ENCODE data around the gene GLTP. TPM values are rescaled to one million over a fixed set of nuclear protein-coding genes. Genes with fewer than 3 reads are reported as not detected.

GLTP gene
- total and polyA plus RNA-seq, 2 donors (not counting 1 experiment from before 2014, with no cell fraction given) = 51.2 to 67.9 TPM

DNA sequence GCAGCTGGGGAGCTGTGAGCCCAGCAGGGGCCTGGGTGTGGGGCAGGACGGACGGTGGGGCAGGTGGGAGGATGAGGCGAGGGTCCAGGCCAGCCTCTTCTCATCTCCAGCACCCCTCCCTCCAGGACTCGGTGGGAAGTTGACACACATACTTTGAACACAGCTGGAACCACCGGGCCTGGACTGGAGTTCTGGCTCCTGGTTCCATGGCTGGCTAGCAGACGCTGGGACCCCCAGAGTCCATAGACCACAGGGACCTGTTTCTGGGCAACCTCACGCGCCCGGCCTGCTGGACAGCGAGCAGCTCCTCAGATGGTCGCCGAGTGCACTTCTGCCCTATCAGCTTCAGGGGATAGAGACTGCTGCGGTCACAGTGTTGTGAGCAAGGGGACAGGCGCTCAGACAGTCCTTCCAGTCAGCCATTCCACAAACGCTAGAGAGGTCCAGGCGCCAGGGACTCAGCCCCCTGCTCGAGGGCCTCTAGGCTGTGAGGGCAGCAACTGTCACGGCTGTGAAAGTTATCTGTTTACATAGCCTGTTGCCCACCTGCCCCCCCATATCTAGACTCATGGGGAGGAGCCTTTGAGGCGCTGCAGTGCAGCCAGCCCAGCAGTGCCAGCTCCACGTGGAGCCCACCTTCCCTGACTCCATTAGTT is 45.0 kb upstream of the GLTP start:
- H3K9me3 ChIP-seq (ENCODE audit: control insufficient read depth, insufficient read depth, low read depth, low read length) = no peaks in the 10 kb centered on the region
- H2AFZ ChIP-seq (ENCODE audit: low read length) = no peak overlapping the region
- DNase-seq (ENCODE audit: low read depth in 2 of 2) = no peak
- no peak overlapping the region for H3K9ac ChIP-seq (ENCODE audit: insufficient read depth, low read length)
- H3K4me3 ChIP-seq (replicated peaks in 1 of 4; ENCODE audit: control extremely low read depth in 1 of 4, insufficient read depth in 1 of 4, low read depth in 3 of 4, low read length in 4 of 4) = no peak overlapping the region
- no peak overlapping the region for H3K27ac ChIP-seq (ENCODE audit: insufficient read depth, low read length)
- H3K27me3 ChIP-seq (ENCODE audit: control insufficient read depth, insufficient read depth, low read length) = no peaks in the 10 kb centered on the region
- peaks cover 7% of the 10 kb centered on the region for H3K36me3 ChIP-seq (ENCODE audit: control insufficient read depth, insufficient read depth, low read length)
- no peaks in the 10 kb centered on the region for H4K20me1 ChIP-seq (ENCODE audit: control insufficient read depth, extremely low read depth, insufficient read depth, low read length)
- TF ChIP-seq EZH2 (IDR thresholded peaks at IDR 0.05; ENCODE audit: low read length, missing control alignments) (no peak), CTCF (conservative IDR thresholded peaks at IDR 0.05 in 1 of 2, IDR thresholded peaks at IDR 0.05 in 1 of 2; ENCODE audit: low read depth in 1 of 2, low read length in 2 of 2) (no peak)
- no peaks in the 10 kb centered on the region for H3K4me1 ChIP-seq (ENCODE audit: control insufficient read depth, extremely low read depth, insufficient read depth, low read length)
- no peak overlapping the region for H3K4me2 ChIP-seq (ENCODE audit: extremely low read depth, insufficient read depth, low read length)
- H3K79me2 ChIP-seq (ENCODE audit: control insufficient read depth, insufficient read depth, low read length) = no peaks in the 10 kb centered on the region

GRCh38 chr12:109923481-109924245 is 43.3 kb upstream of the GLTP start:
- H3K36me3 ChIP-seq (ENCODE audit: control insufficient read depth, insufficient read depth, low read length) = peaks cover 7% of the 10 kb centered on the region
- no peaks in the 10 kb centered on the region for H3K9me3 ChIP-seq (ENCODE audit: control insufficient read depth, insufficient read depth, low read depth, low read length)
- no peak overlapping the region for H3K9ac ChIP-seq (ENCODE audit: insufficient read depth, low read length)
- no peaks in the 10 kb centered on the region for H3K79me2 ChIP-seq (ENCODE audit: control insufficient read depth, insufficient read depth, low read length)
- H3K4me1 ChIP-seq (ENCODE audit: control insufficient read depth, extremely low read depth, insufficient read depth, low read length) = peaks cover 2% of the 10 kb centered on the region
- no peaks in the 10 kb centered on the region for H4K20me1 ChIP-seq (ENCODE audit: control insufficient read depth, extremely low read depth, insufficient read depth, low read length)
- no peak overlapping the region for H3K27ac ChIP-seq (ENCODE audit: insufficient read depth, low read length)
- H3K4me2 ChIP-seq (ENCODE audit: extremely low read depth, insufficient read depth, low read length) = no peak overlapping the region
- no peak for DNase-seq (ENCODE audit: low read depth in 2 of 2)
- TF ChIP-seq EZH2 (IDR thresholded peaks at IDR 0.05; ENCODE audit: low read length, missing control alignments) (no peak), CTCF (conservative IDR thresholded peaks at IDR 0.05 in 1 of 2, IDR thresholded peaks at IDR 0.05 in 1 of 2; ENCODE audit: low read depth in 1 of 2, low read length in 2 of 2) (no peak)
- H2AFZ ChIP-seq (ENCODE audit: low read length) = no peak overlapping the region
- H3K27me3 ChIP-seq (ENCODE audit: control insufficient read depth, insufficient read depth, low read length) = no peaks in the 10 kb centered on the region
- no peak overlapping the region for H3K4me3 ChIP-seq (replicated peaks in 1 of 4; ENCODE audit: control extremely low read depth in 1 of 4, insufficient read depth in 1 of 4, low read depth in 3 of 4, low read length in 4 of 4)

DNA sequence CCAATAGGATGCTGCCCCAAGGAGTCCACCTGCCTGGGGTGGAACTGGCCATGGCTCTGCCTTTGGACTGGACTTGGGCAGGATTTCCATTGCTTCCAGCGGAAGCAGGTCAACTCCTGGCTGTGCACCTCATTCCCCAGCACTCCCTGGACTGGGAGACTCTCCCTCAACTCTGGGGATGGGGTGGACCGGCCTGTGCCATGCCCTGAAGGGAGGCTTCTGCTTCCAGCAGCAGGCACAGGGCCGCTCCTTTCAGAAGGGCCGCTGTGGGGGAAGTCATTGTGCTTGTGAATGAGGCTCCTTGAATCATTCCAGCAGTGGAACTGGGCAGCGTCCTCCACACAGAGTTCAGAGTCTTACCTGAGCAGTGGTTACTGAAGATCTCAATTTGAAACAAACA is 42.7 kb upstream of the GLTP start:
- H3K27ac ChIP-seq (ENCODE audit: insufficient read depth, low read length) = no peak overlapping the region
- DNase-seq (ENCODE audit: low read depth in 2 of 2) = no peak

More for the DNA sequence above, 42.7 kb upstream of the GLTP start:
- H4K20me1 ChIP-seq (ENCODE audit: control insufficient read depth, extremely low read depth, insufficient read depth, low read length) = no peaks in the 10 kb centered on the region
- H3K9ac ChIP-seq (ENCODE audit: insufficient read depth, low read length) = no peak overlapping the region
- H2AFZ ChIP-seq (ENCODE audit: low read length) = no peak overlapping the region
- H3K36me3 ChIP-seq (ENCODE audit: control insufficient read depth, insufficient read depth, low read length) = peaks cover 7% of the 10 kb centered on the region
- no peaks in the 10 kb centered on the region for H3K79me2 ChIP-seq (ENCODE audit: control insufficient read depth, insufficient read depth, low read length)
- H3K27me3 ChIP-seq (ENCODE audit: control insufficient read depth, insufficient read depth, low read length) = no peaks in the 10 kb centered on the region
- H3K9me3 ChIP-seq (ENCODE audit: control insufficient read depth, insufficient read depth, low read depth, low read length) = no peaks in the 10 kb centered on the region
- H3K4me1 ChIP-seq (ENCODE audit: control insufficient read depth, extremely low read depth, insufficient read depth, low read length) = peaks cover 2% of the 10 kb centered on the region
- H3K4me2 ChIP-seq (ENCODE audit: extremely low read depth, insufficient read depth, low read length) = no peak overlapping the region
- no peak for TF ChIP-seq CTCF (conservative IDR thresholded peaks at IDR 0.05 in 1 of 2, IDR thresholded peaks at IDR 0.05 in 1 of 2; ENCODE audit: low read depth in 1 of 2, low read length in 2 of 2)
- TF ChIP-seq EZH2 (IDR thresholded peaks at IDR 0.05; ENCODE audit: low read length, missing control alignments) = no peak
- no peak overlapping the region for H3K4me3 ChIP-seq (replicated peaks in 1 of 4; ENCODE audit: control extremely low read depth in 1 of 4, insufficient read depth in 1 of 4, low read depth in 3 of 4, low read length in 4 of 4)
